ENCODE results near the gene WIPI1. TPM values are rescaled to one million over a fixed set of nuclear protein-coding genes. Genes with fewer than 3 reads are reported as not detected.

WIPI1 gene
- total and polyA plus RNA-seq, 4 experiments from 2014 or later: 4.4 to 12.3 (median 9.9) TPM

DNA sequence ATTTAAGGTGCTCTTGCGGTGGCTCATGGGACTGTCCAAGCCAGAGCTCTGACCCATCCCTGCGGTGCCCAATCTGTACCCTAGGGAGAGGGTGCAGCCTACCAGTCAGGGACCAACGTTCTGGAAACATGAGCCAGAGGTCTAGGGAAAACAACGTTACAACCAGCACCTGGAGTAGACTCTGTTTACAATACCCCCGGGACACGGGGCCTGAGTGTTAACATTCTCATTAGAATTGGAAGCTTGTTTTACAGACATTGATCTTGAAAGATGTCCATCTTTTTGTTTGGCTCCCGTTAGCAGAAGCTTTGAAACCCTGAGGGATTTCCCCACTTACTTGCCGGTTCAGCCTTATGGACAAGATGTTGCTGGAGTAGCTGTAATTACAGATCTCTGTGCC lies 6.9 kb downstream of the WIPI1 start:
- no peaks in the 10 kb centered on the region for H3K9me3 ChIP-seq (ENCODE audit: control insufficient read depth in 1 of 2, low read length in 2 of 2)
- DNase-seq: no peak
- peaks cover 0 to 4% (median 1%) of the 10 kb centered on the region in 4 donors for H3K4me1 Mint-ChIP-seq
- H3K27ac Mint-ChIP-seq: no peak overlapping the region
- H3K27me3 Mint-ChIP-seq: no peaks in the 10 kb centered on the region
- H3K27ac ChIP-seq (ENCODE audit: low read depth, low read length): no peak overlapping the region
- no peak overlapping the region for H3K4me3 Mint-ChIP-seq
- H3K4me3 ChIP-seq (ENCODE audit: low read length in 2 of 2): no peak overlapping the region
- peaks cover 7% of the 10 kb centered on the region for H3K36me3 ChIP-seq (ENCODE audit: insufficient read depth, low read length)
- POLR2A ChIA-PET (ENCODE audit: partially characterized antibody): no interaction called here
- H3K36me3 Mint-ChIP-seq: peaks cover 23 to 25% of the 10 kb centered on the region in 2 donors
- intact Hi-C loops (cut with micrococcal nuclease): no loop called here
- CTCF ChIA-PET (ENCODE audit: partially characterized antibody): interaction anchor here (1.6 kb wide), 1 partner anchor 15 kb away, joined by 4 read pairs; no protein-coding TSS in a partner anchor
- H3K27me3 ChIP-seq (ENCODE audit: insufficient read depth, low read length): no peaks in the 10 kb centered on the region
- peaks cover 1% of the 10 kb centered on the region for H3K4me1 ChIP-seq (ENCODE audit: insufficient read depth, low read length)
- H3K9me3 Mint-ChIP-seq: no peaks in the 10 kb centered on the region

GRCh38 chr17:68449021-68449739 lies 8.1 kb downstream of the WIPI1 start:
- Mint-ChIP-seq H3K9me3 (no peaks in the 10 kb centered on the region), H3K4me1 (peaks cover 0 to 4% (median 1%) of the 10 kb centered on the region in 4 donors), H3K4me3 (no peak overlapping the region), H3K27ac (no peak overlapping the region), H3K27me3 (no peaks in the 10 kb centered on the region), H3K36me3 (peaks cover 23 to 25% of the 10 kb centered on the region in 2 donors)
- Histone ChIP-seq H3K4me1 (ENCODE audit: insufficient read depth, low read length) (no peaks in the 10 kb centered on the region), H3K27ac (ENCODE audit: low read depth, low read length) (no peak overlapping the region), H3K4me3 (ENCODE audit: low read length in 2 of 2) (no peak overlapping the region), H3K9me3 (ENCODE audit: control insufficient read depth in 1 of 2, low read length in 2 of 2) (no peaks in the 10 kb centered on the region), H3K27me3 (ENCODE audit: insufficient read depth, low read length) (no peaks in the 10 kb centered on the region), H3K36me3 (ENCODE audit: insufficient read depth, low read length) (peaks cover 7% of the 10 kb centered on the region)
- DNase-seq: no peak
- intact Hi-C loops (cut with micrococcal nuclease): loop anchor here (5.0 kb wide), 1 partner anchor 392 kb away; no protein-coding TSS in a partner anchor
- POLR2A ChIA-PET (ENCODE audit: partially characterized antibody): no interaction called here
- CTCF ChIA-PET (ENCODE audit: partially characterized antibody): no interaction called here

GRCh38 chr17:68446626-68447041 lies 10.7 kb downstream of the WIPI1 start:
- H3K4me1 ChIP-seq (ENCODE audit: insufficient read depth, low read length): peaks cover under 1% of the 10 kb centered on the region
- H3K4me1 Mint-ChIP-seq: peaks cover 2 to 4% (median 2%) of the 10 kb centered on the region in 4 donors
- no peaks in the 10 kb centered on the region for H3K9me3 ChIP-seq (ENCODE audit: control insufficient read depth in 1 of 2, low read length in 2 of 2)
- no peaks in the 10 kb centered on the region for H3K27me3 ChIP-seq (ENCODE audit: insufficient read depth, low read length)
- ChIA-PET POLR2A (ENCODE audit: partially characterized antibody) (interaction anchor here (1.2 to 1.8 kb wide), 2 partner anchors 9 kb away, joined by 4 to 5 read pairs; no protein-coding TSS in a partner anchor), CTCF (ENCODE audit: partially characterized antibody) (interaction anchor here (0.6 to 1.5 kb wide), 4 partner anchors 9 to 274 kb away, joined by 3 to 4 read pairs (median 3); no protein-coding TSS in a partner anchor)
- H3K4me3 ChIP-seq (ENCODE audit: low read length in 2 of 2): no peak overlapping the region
- H3K27me3 Mint-ChIP-seq: no peaks in the 10 kb centered on the region
- intact Hi-C loops (cut with micrococcal nuclease): loop anchor here (5.0 kb wide), 1 partner anchor 389 kb away; no protein-coding TSS in a partner anchor
- H3K27ac Mint-ChIP-seq: peak overlapping the region in 2 of 7 donors; percentile 23 to 36
- H3K4me3 Mint-ChIP-seq: no peak overlapping the region
- H3K9me3 Mint-ChIP-seq: no peaks in the 10 kb centered on the region
- DNase-seq: no peak
- peaks cover 7% of the 10 kb centered on the region for H3K36me3 ChIP-seq (ENCODE audit: insufficient read depth, low read length)
- H3K36me3 Mint-ChIP-seq: peaks cover 22 to 25% of the 10 kb centered on the region in 2 donors
- no peak overlapping the region for H3K27ac ChIP-seq (ENCODE audit: low read depth, low read length)

DNA sequence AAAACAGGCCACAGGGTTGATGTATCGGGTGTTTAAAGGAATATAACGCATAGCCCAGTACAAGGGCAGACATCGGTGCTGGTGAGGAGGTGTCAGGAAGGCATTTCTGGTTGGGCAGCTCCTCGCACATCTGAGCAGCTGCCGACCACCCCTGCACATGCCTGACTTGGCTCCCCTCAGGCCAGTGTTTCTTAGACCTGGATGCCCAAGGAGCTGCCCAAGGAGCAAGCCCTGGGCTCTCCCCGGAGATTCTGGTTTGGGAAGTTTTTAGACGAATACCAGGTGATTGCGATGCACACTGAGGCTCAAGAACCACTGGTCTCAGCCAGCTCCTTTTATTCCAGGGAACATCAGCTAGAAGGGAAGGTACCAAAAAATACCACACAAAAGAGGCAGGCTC lies 11.6 kb downstream of the WIPI1 start:
- Mint-ChIP-seq H3K36me3 (peaks cover 17 to 23% of the 10 kb centered on the region in 2 donors), H3K9me3 (no peaks in the 10 kb centered on the region), H3K27me3 (no peaks in the 10 kb centered on the region), H3K27ac (peak overlapping the region in 1 of 7 donors; percentile 81), H3K4me1 (peaks cover 11 to 12% (median 12%) of the 10 kb centered on the region in 4 donors), H3K4me3 (no peak overlapping the region)
- peaks cover 5% of the 10 kb centered on the region for H3K36me3 ChIP-seq (ENCODE audit: insufficient read depth, low read length)
- no peak for DNase-seq
- ChIA-PET POLR2A (ENCODE audit: partially characterized antibody) (interaction anchor here (0.7 to 1.8 kb wide), 3 partner anchors 9 to 1234 kb away, joined by 3 to 5 read pairs (median 4); no protein-coding TSS in a partner anchor), CTCF (ENCODE audit: partially characterized antibody) (interaction anchor here (1.0 to 1.5 kb wide), 3 partner anchors 10 to 23 kb away, joined by 3 to 4 read pairs (median 4); no protein-coding TSS in a partner anchor)
- no peaks in the 10 kb centered on the region for H3K27me3 ChIP-seq (ENCODE audit: insufficient read depth, low read length)
- intact Hi-C loops (cut with micrococcal nuclease): loop anchor here (5.0 kb wide), 1 partner anchor 388 kb away; no protein-coding TSS in a partner anchor
- no peaks in the 10 kb centered on the region for H3K9me3 ChIP-seq (ENCODE audit: control insufficient read depth in 1 of 2, low read length in 2 of 2)
- no peak overlapping the region for H3K4me3 ChIP-seq (ENCODE audit: low read length in 2 of 2)
- no peak overlapping the region for H3K27ac ChIP-seq (ENCODE audit: low read depth, low read length)
- peaks cover 10% of the 10 kb centered on the region for H3K4me1 ChIP-seq (ENCODE audit: insufficient read depth, low read length)

DNA sequence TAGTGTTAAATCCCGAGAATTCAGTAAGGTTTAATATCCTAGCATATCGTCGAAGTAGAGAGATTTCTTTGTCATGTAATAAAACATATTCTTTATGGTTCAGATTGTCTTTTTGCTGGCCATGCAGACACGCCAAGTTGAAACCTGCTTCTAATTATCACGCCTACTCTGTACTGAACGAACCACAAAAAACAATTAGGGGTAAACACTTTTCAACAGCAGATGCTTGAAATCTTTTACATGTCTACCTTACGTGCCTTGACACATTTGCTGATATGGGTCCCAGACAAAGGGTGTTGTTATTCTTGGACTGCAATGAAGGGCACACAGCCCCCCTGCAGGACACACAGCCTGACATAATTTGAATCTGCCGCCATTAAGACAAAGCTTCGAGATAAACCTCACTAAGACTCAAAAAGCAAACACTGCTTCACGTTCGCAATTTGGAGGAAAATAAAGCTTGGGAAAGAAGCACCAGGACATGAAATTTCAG lies 13.3 kb downstream of the WIPI1 start:
- Histone ChIP-seq H3K36me3 (ENCODE audit: insufficient read depth, low read length) (no peaks in the 10 kb centered on the region), H3K27ac (ENCODE audit: low read depth, low read length) (no peak overlapping the region), H3K4me1 (ENCODE audit: insufficient read depth, low read length) (peaks cover 13% of the 10 kb centered on the region), H3K9me3 (ENCODE audit: control insufficient read depth in 1 of 2, low read length in 2 of 2) (no peaks in the 10 kb centered on the region), H3K27me3 (ENCODE audit: insufficient read depth, low read length) (no peaks in the 10 kb centered on the region), H3K4me3 (ENCODE audit: low read length in 2 of 2) (no peak overlapping the region)
- Mint-ChIP-seq H3K4me1 (peaks cover 12 to 27% (median 13%) of the 10 kb centered on the region in 4 donors), H3K27ac (peak overlapping the region in 1 of 7 donors; percentile 61), H3K4me3 (no peak overlapping the region), H3K27me3 (no peaks in the 10 kb centered on the region), H3K9me3 (no peaks in the 10 kb centered on the region), H3K36me3 (peaks cover 4 to 13% of the 10 kb centered on the region in 2 donors)
- intact Hi-C loops (cut with micrococcal nuclease): no loop called here
- POLR2A ChIA-PET (ENCODE audit: partially characterized antibody): interaction anchor here (1.1 kb wide), 1 partner anchor 153 kb away, joined by 4 read pairs; the partner anchor contains the start of genes ARSG and SLC16A6
- DNase-seq: no peak
- CTCF ChIA-PET (ENCODE audit: partially characterized antibody): interaction anchor here (0.7 to 1.3 kb wide), 3 partner anchors 11 to 21 kb away, joined by 3 read pairs; no protein-coding TSS in a partner anchor

GRCh38 chr17:68441070-68441770 lies 16.1 kb downstream of the WIPI1 start:
- no peaks in the 10 kb centered on the region for H3K36me3 ChIP-seq (ENCODE audit: insufficient read depth, low read length)
- no peak for DNase-seq
- peak overlapping the region in 4 of 8 donors; percentile 1 to 34 (median 22) for H3K4me3 Mint-ChIP-seq
- peak overlapping the region; percentile 58 to 91 (median 89) for H3K27ac Mint-ChIP-seq
- no peaks in the 10 kb centered on the region for H3K27me3 Mint-ChIP-seq
- H3K27ac ChIP-seq (ENCODE audit: low read depth, low read length): no peak overlapping the region
- intact Hi-C loops (cut with micrococcal nuclease): no loop called here
- POLR2A ChIA-PET (ENCODE audit: partially characterized antibody): interaction anchor here (0.8 to 10.2 kb wide), 4 partner anchors 9 to 178 kb away, joined by 3 to 107 read pairs (median 46); partner anchors contain the start of genes ARSG, SLC16A6 and WIPI1
- CTCF ChIA-PET (ENCODE audit: partially characterized antibody): interaction anchor here (1.6 to 12.8 kb wide), 5 partner anchors 9 to 177 kb away, joined by 4 to 181 read pairs (median 77); partner anchors contain the start of gene WIPI1
- H3K36me3 Mint-ChIP-seq: peaks cover 0 to 7% of the 10 kb centered on the region in 2 donors
- peaks cover 31 to 55% (median 36%) of the 10 kb centered on the region in 4 donors for H3K4me1 Mint-ChIP-seq
- no peaks in the 10 kb centered on the region for H3K27me3 ChIP-seq (ENCODE audit: insufficient read depth, low read length)
- H3K4me3 ChIP-seq (ENCODE audit: low read length in 2 of 2): no peak overlapping the region
- no peaks in the 10 kb centered on the region for H3K9me3 Mint-ChIP-seq
- peaks cover 41% of the 10 kb centered on the region for H3K4me1 ChIP-seq (ENCODE audit: insufficient read depth, low read length)
- H3K9me3 ChIP-seq (ENCODE audit: control insufficient read depth in 1 of 2, low read length in 2 of 2): no peaks in the 10 kb centered on the region

Data from CD4-positive, alpha-beta memory T cell (primary cell).